Medulla oblongata (tissue), 1 donor: ENCODE measurements around the gene SAPCD2.

Experiments
- DNase-seq: peaks from one replicate; pipeline ENCODE4 v3.0.0-alpha.2; 2015; ENCODE audit errors: extremely low spot score

Gene SAPCD2

DNA sequence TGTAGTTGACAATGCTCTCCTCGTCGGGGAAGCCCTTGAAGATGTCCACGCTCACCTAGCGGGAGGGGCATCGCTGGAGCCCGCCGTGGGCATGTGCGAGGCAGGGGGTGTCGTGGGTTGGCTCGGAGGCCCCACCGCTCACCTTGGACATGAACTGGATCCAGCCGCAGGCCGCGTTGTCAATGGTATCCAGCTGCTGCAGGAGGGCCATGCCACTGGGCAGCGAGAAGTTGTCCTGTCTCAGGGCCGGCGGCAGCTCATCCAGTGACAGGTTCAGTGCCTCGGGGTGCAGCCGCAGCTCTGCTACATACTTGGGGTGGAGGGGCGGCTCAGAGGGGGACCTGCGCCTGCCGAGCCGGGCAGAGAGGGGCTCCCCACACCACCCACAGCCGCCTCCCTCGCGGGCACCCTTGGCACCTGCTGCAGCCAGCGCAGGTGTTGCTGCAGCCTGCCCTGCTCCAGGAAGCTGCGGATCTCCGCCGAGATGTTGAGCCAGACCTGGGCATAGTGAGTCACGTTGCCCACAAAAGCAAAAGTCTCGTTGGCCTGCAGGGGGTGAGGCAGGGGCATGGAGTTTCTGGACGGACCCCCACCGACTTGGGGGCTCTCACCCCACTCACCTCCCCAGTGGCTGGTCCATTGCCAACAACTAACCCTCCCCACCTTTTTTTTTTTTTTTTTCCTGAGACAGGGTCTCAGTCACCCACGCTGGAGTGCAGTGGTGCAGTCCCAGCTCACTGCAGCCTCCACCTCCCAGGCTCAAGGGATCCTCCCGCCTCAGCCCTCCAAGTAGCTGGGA is 51.4 kb downstream of the SAPCD2 start:
- DNase-seq = no peak

- no peak for DNase-seq
Observed at GRCh38 chr9:137017791-137018497, 52.4 kb downstream of the SAPCD2 start.

DNA sequence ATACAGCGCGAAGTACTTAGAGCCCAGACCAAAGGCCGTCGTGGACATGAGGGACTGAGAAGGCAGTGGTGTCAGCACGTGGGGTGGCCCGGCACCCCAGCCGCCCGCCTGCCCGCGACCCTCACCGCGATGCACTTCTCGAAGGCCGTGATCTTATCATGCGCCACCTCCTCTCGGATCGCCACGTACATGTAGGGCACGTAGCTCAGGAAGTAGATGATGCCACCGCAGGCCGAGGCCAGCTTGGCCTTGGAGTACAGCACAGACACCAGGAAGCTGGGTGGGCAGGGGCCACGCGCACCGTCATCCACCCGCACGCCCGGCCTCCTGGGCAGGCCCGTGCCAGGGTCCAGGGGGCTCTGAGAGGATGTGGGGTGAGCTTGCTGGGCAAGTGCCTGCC is 53.3 kb downstream of the SAPCD2 start:
- DNase-seq = no peak

- DNase-seq = no peak
Observed at GRCh38 chr9:137016436-137016835, 53.9 kb downstream of the SAPCD2 start.

- DNase-seq = no peak
Observed at GRCh38 chr9:137015976-137016375, 54.4 kb downstream of the SAPCD2 start.

- DNase-seq = no peak
Observed at GRCh38 chr9:137015540-137015930, 54.8 kb downstream of the SAPCD2 start.

DNA sequence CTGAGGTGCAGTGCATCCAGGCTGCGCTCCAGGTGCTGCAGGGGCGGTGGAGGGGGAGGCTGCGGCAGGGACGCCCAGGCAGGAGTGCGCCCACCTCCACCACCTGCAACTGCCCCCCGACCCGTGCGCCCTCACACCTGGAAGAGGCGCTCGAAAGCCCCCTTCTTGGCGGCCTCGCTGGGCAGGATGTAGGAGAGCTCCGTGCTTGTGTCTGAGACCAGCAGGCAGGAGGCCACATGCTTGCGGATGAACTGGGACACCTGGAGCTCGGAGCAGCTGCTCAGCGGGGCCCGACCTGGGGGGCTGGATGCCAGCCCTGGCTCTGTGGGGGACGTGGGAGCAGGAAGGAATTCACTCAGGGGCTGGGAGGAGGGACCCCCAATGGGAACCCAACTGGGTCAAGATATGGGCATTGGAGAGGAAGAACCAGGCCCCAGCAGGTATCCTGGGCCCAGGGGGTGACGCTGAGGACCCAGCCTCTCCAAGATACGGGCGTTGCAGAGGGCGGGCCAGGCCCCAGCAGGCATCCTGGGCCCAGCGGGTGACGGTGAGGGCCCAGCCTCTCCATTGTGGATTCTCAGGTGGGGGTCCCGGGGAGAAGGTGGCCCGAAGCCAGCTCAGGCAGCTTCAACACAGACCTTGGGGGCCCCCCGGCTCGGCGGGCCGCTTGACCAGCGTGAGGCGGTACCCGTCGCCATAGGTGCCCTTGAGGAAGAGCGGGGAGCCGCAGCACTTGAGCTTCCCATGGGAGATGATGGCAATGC is 55.4 kb downstream of the SAPCD2 start:
- no peak for DNase-seq

GRCh38 chr9:137014166-137014565 is 56.2 kb downstream of the SAPCD2 start:
- DNase-seq = no peak

DNA sequence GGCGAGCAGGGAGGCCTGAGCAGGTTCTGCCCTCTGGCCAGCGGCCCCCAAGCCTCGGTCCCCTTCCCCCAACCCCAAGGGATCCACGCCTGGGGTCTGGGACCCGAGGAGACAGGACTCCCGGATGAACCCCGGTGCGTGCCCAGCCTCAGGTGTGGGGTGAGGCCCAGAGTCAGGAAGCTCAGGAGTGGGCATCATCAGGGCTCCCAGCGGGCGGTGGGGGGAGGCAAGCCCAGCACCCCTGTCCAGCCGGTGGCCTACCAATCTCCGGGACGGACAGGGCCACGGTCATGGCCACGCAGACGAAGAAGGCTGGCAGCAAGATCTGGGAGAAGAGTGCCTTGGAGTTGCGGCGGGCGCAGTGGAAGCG is 56.8 kb downstream of the SAPCD2 start:
- no peak for DNase-seq

GRCh38 chr9:137012694-137013570 is 57.4 kb downstream of the SAPCD2 start:
- no peak for DNase-seq
